HepG2 (cell line): ENCODE data around the gene DENND4A. TPM values are rescaled to one million over a fixed set of nuclear protein-coding genes. Genes with fewer than 3 reads are reported as not detected.

ENCODE experiments used
- ATAC-seq: fragments of 200-7000 bp; cut with Tn5 transposase; 3 replicates; pipeline ENCODE4 v1.9.1; 2020; ENCODE audit warnings: mild to moderate bottlenecking, moderate library complexity
- BruUV-seq: library from RNA; stranded (reverse); fragments of 400-500 nt; replicated peaks from 2 replicates; lab custom pipeline; 2021; lab: Mats Ljungman, UMichigan
- CTCF ChIA-PET: fragments of 300-600 bp; formaldehyde crosslinking; extraction: SDS; loops from one replicate; lab custom pipeline; 2021; ENCODE audit warnings: low total read pairs, inconsistent platforms, low intra/inter-chr PET ratio; lab: Yijun Ruan, JAX
- POLR2A ChIA-PET: fragments of 350-600 bp; sonication (Branson Sonifier 250); formaldehyde crosslinking; loops from one replicate; lab custom pipeline; 2020; ENCODE audit warnings: antibody characterized with exemption, inconsistent platforms; lab: Yijun Ruan, JAX
- DNase-seq: peaks from one replicate; pipeline ENCODE4 v3.0.0-alpha.2; 2015; ENCODE audit warnings: low spot score
- FAIRE-seq: peaks from 3 replicates; lab custom pipeline; 2011; peaks lifted over from hg19 to GRCh38; lab: Jason Lieb, UNC
- H2AFZ ChIP-seq: one replicate; pipeline ENCODE4 v1.6.1; 2011; ENCODE audit warnings: low read length, inconsistent platforms
- H3K27ac ChIP-seq: fragments of 300-600 bp; 3 replicates; pipeline ENCODE4 v1.8.0; 2011; ENCODE audit warnings: mixed run types, mild to moderate bottlenecking, mixed read lengths, low read length, inconsistent platforms; ENCODE audit not compliant: insufficient read depth; ENCODE audit errors: extremely low read length
- H3K27me3 ChIP-seq, 2 experiments: fragments of 200-600 bp in 1 of 2; 2 replicates in 1 of 2; 3 replicates in 1 of 2; pipeline versions ENCODE4 v1.6.0 to v1.8.0; 2011; ENCODE audit warnings: low read length in 2 of 2, mild to moderate bottlenecking in 2 of 2, moderate library complexity in 2 of 2, inconsistent platforms in 1 of 2; ENCODE audit not compliant: insufficient read depth in 2 of 2, control insufficient read depth in 1 of 2
- H3K36me3 ChIP-seq, 2 experiments: fragments of 200-600 bp in 1 of 2; replicated peaks in 1 of 2; 2 replicates in 1 of 2; 3 replicates in 1 of 2; pipeline versions ENCODE4 v1.5.1 to v1.8.0; 2011; ENCODE audit warnings: low read length in 2 of 2, inconsistent platforms in 1 of 2; ENCODE audit not compliant: insufficient read depth in 2 of 2, control insufficient read depth in 1 of 2
- H3K4me1 ChIP-seq: 2 replicates; pipeline ENCODE4 v1.5.1; 2012; ENCODE audit warnings: low read length, inconsistent platforms; ENCODE audit not compliant: insufficient read depth
- H3K4me2 ChIP-seq: 2 replicates; pipeline ENCODE4 v1.6.0; 2011; ENCODE audit warnings: low read depth, low read length, inconsistent platforms
- H3K4me3 ChIP-seq, 3 experiments: fragments of 200-600 bp in 1 of 3; sonication (generic), shearing (Covaris generic) in 1 of 3; replicated peaks in 1 of 3; 2 replicates each; pipeline ENCODE4 v1.5.1; 2011 to 2016; ENCODE audit warnings: low read length in 3 of 3, inconsistent platforms in 2 of 3, low read depth in 2 of 3, mild to moderate bottlenecking in 2 of 3, control low read depth in 1 of 3, mixed read lengths in 1 of 3; ENCODE audit not compliant: insufficient read depth in 1 of 3
- H3K79me2 ChIP-seq: one replicate; pipeline ENCODE4 v1.6.1; 2011; ENCODE audit warnings: low read length, inconsistent platforms; ENCODE audit not compliant: insufficient read depth
- H3K9ac ChIP-seq: 2 replicates; pipeline ENCODE4 v1.6.0; 2011; ENCODE audit warnings: mild to moderate bottlenecking, low read depth, low read length, inconsistent platforms; ENCODE audit not compliant: insufficient read depth
- H3K9me3 ChIP-seq: 2 replicates; pipeline ENCODE4 v1.5.1; 2012; ENCODE audit warnings: mild to moderate bottlenecking, low read length
- H4K20me1 ChIP-seq: 2 replicates; pipeline ENCODE4 v1.6.0; 2011; ENCODE audit warnings: inconsistent platforms, mild to moderate bottlenecking, low read length, moderate library complexity; ENCODE audit not compliant: insufficient read depth
- GATA4 ChIP-seq: sonication (generic); IDR thresholded peaks from 2 replicates; pipeline ENCODE4 v1.6.1; 2016; ENCODE audit warnings: antibody characterized with exemption, low read depth, borderline replicate concordance
- GTF2F1 ChIP-seq: fragments of 150-350 bp; IDR thresholded peaks from 2 replicates; pipeline ENCODE4 v1.6.1; 2014; ENCODE audit warnings: low read length
- ISX ChIP-seq: sonication (generic); formaldehyde crosslinking; conservative IDR thresholded peaks from 2 replicates; pipeline ENCODE4 v1.5.0; 2020; ENCODE audit warnings: missing genetic modification reagents
- ZFP41 ChIP-seq: sonication (generic); formaldehyde crosslinking; IDR thresholded peaks from 2 replicates; pipeline ENCODE4 v1.4.0; 2020; ENCODE audit warnings: mild to moderate bottlenecking, missing genetic modification reagents, borderline replicate concordance
- ZFP90 ChIP-seq: sonication (generic); formaldehyde crosslinking; IDR thresholded peaks from 2 replicates; pipeline ENCODE4 v1.8.0; 2022; ENCODE audit warnings: missing genetic modification reagents, mild to moderate bottlenecking, inconsistent platforms, borderline replicate concordance
- ZNF850 ChIP-seq: sonication (generic); formaldehyde crosslinking; conservative IDR thresholded peaks from 2 replicates; pipeline ENCODE4 v1.9.0; 2021; ENCODE audit warnings: mild to moderate bottlenecking, missing genetic modification reagents
- WGBS: methylation state at CpG from one replicate; pipeline ENCODE4 v1.1.6; 2017; ENCODE audit warnings: low lambda C conversion rate; 5-methylcytosine and 5-hydroxymethylcytosine counted together
- in situ Hi-C: cut with HindIII; loops from 2 replicates; pipeline ENCODE4 v1.10.0; 2017; ENCODE audit warnings: low pct_unique_long_range_greater_than_20kb; ENCODE audit not compliant: extremely low pct_ligation_motif_present
- intact Hi-C: fragments of 100-400 bp; cut with micrococcal nuclease; formaldehyde crosslinking; loops from one replicate; pipeline ENCODE4 v1.10.0; 2022; ENCODE audit not compliant: unreplicated experiment
- polyA plus RNA-seq, 8 experiments: library from polyadenylated mRNA; depleted of rRNA in 3 of 8; stranded (reverse) in 7 of 8; unstranded in 1 of 8; fragments of >200 nt; fragmentation: Illumina TruSeq in 4 of 8; extraction: Trizol in 4 of 8; gene quantifications; 2 replicates each; pipeline versions ENCODE4 v1.2.1 to v1.2.3, GENCODE V29; 2011 to 2016; ENCODE audit warnings: low read depth in 4 of 8, missing spikeins in 1 of 8, mixed read lengths in 1 of 8; ENCODE audit not compliant: insufficient read depth in 1 of 8
- total RNA-seq, 5 experiments: library from RNA; depleted of rRNA; stranded (reverse); fragments of >200 nt; fragmentation: Illumina TruSeq; extraction: Trizol; gene quantifications; 2 replicates each; pipeline ENCODE4 v1.2.3, GENCODE V29; 2016; ENCODE audit warnings: low read depth in 1 of 5
- TF ChIP-seq, protein P1 (sequence below): sonication (generic); formaldehyde crosslinking; IDR thresholded peaks from 2 replicates; pipeline ENCODE4 v1.8.0; 2022; ENCODE audit warnings: mild to moderate bottlenecking, missing genetic modification reagents
- TF ChIP-seq, protein P2 (sequence below): sonication (generic); formaldehyde crosslinking; IDR thresholded peaks from 2 replicates; pipeline ENCODE4 v1.8.0; 2022; ENCODE audit warnings: low read depth, missing genetic modification reagents
- TF ChIP-seq, protein P3 (sequence below): sonication (generic); formaldehyde crosslinking; IDR thresholded peaks from 2 replicates; pipeline ENCODE4 v1.8.0; 2022; ENCODE audit warnings: mild to moderate bottlenecking, missing genetic modification reagents; ENCODE audit not compliant: insufficient replicate concordance

Gene DENND4A
- total and polyA plus RNA-seq, 2 of the 13 experiments (the other 11 are each of a cell fraction or from before 2014, with no cell fraction given): 13.2 to 18.6 TPM

DNA sequence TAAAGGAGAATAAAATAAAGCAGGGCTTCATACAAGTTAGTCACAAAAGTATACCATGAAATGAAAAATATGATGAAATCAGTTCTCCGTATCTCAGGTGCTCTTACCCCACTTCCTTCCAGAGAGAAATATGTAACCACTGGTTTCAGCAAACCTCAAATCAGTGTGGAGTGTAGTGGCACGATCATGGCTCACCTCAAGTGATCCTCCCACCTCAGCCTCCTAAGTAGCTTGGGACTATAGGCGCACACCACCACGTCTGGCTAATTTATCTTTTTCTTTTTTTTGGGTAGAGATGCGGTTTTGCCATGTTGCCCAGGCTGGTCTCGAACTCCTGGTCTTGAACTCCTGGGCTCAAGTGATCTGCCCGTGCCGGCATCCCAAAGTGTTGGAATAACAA, 24.2 kb downstream of the DENND4A start:
- Histone ChIP-seq H3K4me3 (no peak overlapping the region), H4K20me1 (peaks cover 8% of the 10 kb centered on the region), H3K4me1 (peaks cover 20% of the 10 kb centered on the region), H3K27me3 (no peaks in the 10 kb centered on the region), H2AFZ (no peak overlapping the region), H3K9me3 (no peaks in the 10 kb centered on the region), H3K36me3 (no peaks in the 10 kb centered on the region; a peak in 1 of 5 replicates), H3K27ac (no peak overlapping the region), H3K4me2 (no peak overlapping the region), H3K79me2 (peaks cover 82% of the 10 kb centered on the region), H3K9ac (no peak overlapping the region)
- in situ Hi-C loops: no loop called here
- POLR2A ChIA-PET: interaction anchor here (1.4 kb wide), 1 partner anchor 65 kb away, joined by 4 read pairs; no protein-coding TSS in a partner anchor
- DNase-seq (no peak), FAIRE-seq (no peak), ATAC-seq (no peak)
- BruUV-seq: no TSS peak
- 97% methylated on average over 8 of the region's 8 CpGs for WGBS
- TF ChIP-seq ZFP41 (CRISPR knock-in tag): no peak
- TF ChIP-seq, protein P1, sequence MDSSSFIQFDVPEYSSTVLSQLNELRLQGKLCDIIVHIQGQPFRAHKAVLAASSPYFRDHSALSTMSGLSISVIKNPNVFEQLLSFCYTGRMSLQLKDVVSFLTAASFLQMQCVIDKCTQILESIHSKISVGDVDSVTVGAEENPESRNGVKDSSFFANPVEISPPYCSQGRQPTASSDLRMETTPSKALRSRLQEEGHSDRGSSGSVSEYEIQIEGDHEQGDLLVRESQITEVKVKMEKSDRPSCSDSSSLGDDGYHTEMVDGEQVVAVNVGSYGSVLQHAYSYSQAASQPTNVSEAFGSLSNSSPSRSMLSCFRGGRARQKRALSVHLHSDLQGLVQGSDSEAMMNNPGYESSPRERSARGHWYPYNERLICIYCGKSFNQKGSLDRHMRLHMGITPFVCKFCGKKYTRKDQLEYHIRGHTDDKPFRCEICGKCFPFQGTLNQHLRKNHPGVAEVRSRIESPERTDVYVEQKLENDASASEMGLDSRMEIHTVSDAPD (CRISPR knock-in tag): no peak
- TF ChIP-seq ISX (CRISPR knock-in tag): no peak
- TF ChIP-seq GATA4: no peak
- TF ChIP-seq ZFP90 (CRISPR knock-in tag): no peak
- no peak for TF ChIP-seq GTF2F1
- no peak for TF ChIP-seq ZNF850 (CRISPR knock-in tag)
- TF ChIP-seq, protein P2, sequence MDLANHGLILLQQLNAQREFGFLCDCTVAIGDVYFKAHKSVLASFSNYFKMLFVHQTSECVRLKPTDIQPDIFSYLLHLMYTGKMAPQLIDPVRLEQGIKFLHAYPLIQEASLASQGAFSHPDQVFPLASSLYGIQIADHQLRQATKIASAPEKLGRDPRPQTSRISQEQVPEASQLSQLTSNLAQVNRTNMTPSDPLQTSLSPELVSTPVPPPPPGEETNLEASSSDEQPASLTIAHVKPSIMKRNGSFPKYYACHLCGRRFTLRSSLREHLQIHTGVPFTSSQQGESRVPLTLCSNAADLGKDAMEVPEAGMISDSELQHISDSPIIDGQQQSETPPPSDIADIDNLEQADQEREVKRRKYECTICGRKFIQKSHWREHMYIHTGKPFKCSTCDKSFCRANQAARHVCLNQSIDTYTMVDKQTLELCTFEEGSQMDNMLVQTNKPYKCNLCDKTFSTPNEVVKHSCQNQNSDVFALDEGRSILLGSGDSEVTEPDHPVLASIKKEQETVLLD (CRISPR knock-in tag): no peak
- TF ChIP-seq, protein P3, sequence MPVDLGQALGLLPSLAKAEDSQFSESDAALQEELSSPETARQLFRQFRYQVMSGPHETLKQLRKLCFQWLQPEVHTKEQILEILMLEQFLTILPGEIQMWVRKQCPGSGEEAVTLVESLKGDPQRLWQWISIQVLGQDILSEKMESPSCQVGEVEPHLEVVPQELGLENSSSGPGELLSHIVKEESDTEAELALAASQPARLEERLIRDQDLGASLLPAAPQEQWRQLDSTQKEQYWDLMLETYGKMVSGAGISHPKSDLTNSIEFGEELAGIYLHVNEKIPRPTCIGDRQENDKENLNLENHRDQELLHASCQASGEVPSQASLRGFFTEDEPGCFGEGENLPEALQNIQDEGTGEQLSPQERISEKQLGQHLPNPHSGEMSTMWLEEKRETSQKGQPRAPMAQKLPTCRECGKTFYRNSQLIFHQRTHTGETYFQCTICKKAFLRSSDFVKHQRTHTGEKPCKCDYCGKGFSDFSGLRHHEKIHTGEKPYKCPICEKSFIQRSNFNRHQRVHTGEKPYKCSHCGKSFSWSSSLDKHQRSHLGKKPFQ (CRISPR knock-in tag): no peak
- intact Hi-C loops: no loop called here
- CTCF ChIA-PET: no interaction called here
